Cerebellar nuclear complex (tissue), 1 donor: ENCODE results near the gene PKD2.
"Not testable (repeated sequence)": the region's sequence is repeated elsewhere in the genome, so short reads cannot be mapped to it uniquely, and the experiment has no call there.

Experiments used
- DNase-seq, 2 experiments: peaks; one replicate each; lab custom pipeline; 2025; lab: John Stamatoyannopoulos, UW

Gene PKD2

DNA sequence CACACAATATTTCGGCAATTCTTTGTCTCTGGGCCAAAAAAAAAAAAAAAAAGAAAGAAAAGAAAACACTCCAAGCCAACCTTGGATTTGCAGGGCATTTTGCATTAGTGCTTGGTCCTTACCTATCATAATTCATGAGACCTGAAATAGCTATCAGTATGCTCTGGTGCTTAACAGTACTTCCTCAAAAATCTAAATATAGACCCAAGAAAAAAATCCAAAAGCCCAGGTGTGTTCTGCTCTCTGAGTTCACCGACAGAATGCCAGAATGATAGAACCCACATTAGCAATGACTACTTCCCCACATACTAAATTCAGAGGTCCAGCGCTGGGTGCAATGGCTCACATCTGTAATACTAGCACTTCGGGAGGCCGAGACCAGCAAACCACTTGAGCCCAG is 108.2 kb downstream of the PKD2 start:
- no peak for DNase-seq

DNA sequence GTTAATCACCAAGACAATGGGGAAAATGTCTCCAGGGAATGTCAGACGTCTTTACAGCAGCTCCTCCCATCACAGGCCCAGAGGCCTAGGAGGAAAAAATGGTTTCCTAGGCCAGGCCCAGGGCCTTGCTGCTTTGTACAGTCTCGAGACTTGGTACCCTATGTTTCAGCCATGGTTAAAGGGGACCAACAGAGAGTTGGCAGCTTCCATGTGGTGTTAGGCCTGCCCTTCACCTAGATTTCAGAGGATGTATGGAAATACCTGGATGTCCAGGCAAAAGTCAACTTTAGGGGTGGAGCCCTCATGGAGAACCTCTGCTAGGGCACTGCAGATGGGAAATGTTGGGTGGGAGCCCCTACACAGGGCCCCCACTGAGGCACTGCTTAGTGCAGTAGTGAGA is 112.5 kb downstream of the PKD2 start:
- no peak for DNase-seq

GRCh38 chr4:88122260-88122659 is 114.8 kb downstream of the PKD2 start:
- not testable (repeated sequence) for DNase-seq
